GM11168 (cell line): ENCODE measurements around the gene FBN3.
"Not testable (repeated sequence)": the region's sequence is repeated elsewhere in the genome, so short reads cannot be mapped to it uniquely, and the experiment has no call there.

Source experiments
- in situ Hi-C: fragments of 300-500 bp; cut with MboI; formaldehyde crosslinking; loops from one replicate; pipeline ENCODE4 v1.12.0; 2022; ENCODE audit warnings: low sequenced_read_pairs; ENCODE audit not compliant: unreplicated experiment

Gene FBN3

GRCh38 chr19:8033287-8034177, 115.9 kb downstream of the FBN3 start:
- in situ Hi-C loops, result loop anchor here (10.0 kb wide), 1 partner anchor 221 kb away; no protein-coding TSS in a partner anchor

GRCh38 chr19:8030960-8031359, 118.4 kb downstream of the FBN3 start:
- in situ Hi-C loops, result loop anchor here (10.0 kb wide), 1 partner anchor 224 kb away; no protein-coding TSS in a partner anchor

- in situ Hi-C loops, result no loop called here
Observed at GRCh38 chr19:8028951-8029491, 120.4 kb downstream of the FBN3 start.

- in situ Hi-C loops, result no loop called here
Observed at GRCh38 chr19:8025316-8025715, 124.1 kb downstream of the FBN3 start.

- in situ Hi-C loops, result not testable (repeated sequence)
Observed at GRCh38 chr19:8024256-8024655, 125.1 kb downstream of the FBN3 start.

- in situ Hi-C loops, result no loop called here
Observed at GRCh38 chr19:8023371-8023770, 126.0 kb downstream of the FBN3 start.

GRCh38 chr19:8022275-8022674, 127.1 kb downstream of the FBN3 start:
- in situ Hi-C loops, result no loop called here

GRCh38 chr19:8021374-8021773, 128.0 kb downstream of the FBN3 start:
- in situ Hi-C loops, result no loop called here

GRCh38 chr19:8020681-8021080, 128.7 kb downstream of the FBN3 start:
- in situ Hi-C loops, result no loop called here

GRCh38 chr19:8017808-8018207, 131.6 kb downstream of the FBN3 start:
- in situ Hi-C loops, result loop anchor here (10.0 kb wide), 1 partner anchor 137 kb away; no protein-coding TSS in a partner anchor
